GM12878 (cell line): ENCODE results near the gene ARHGAP1.

Source experiments
- NR2C1 ChIP-seq: fragments of 450-650 bp; IDR thresholded peaks from 2 replicates; pipeline ENCODE4 v1.6.1; 2017; ENCODE audit warnings: antibody characterized with exemption, mild to moderate bottlenecking, moderate library complexity
- POLR2A ChIP-seq: IDR thresholded peaks from 2 replicates; pipeline ENCODE4 v1.6.1; 2011; ENCODE audit warnings: low read depth, mild to moderate bottlenecking, low read length
- USF1 ChIP-seq: IDR thresholded peaks from 2 replicates; pipeline ENCODE4 v1.6.1; 2011; ENCODE audit warnings: borderline replicate concordance, low read depth, mild to moderate bottlenecking, moderate library complexity, mixed read lengths, low read length; ENCODE audit not compliant: insufficient read depth; ENCODE audit errors: extremely low read length

GRCh38 chr11:46727952-46728658 is 27.7 kb upstream of the ARHGAP1 start:
- TF ChIP-seq USF1 (no peak), POLR2A (no peak), NR2C1 (no peak)
